MM.1S (cell line): ENCODE data around the gene TMEM43.

ENCODE experiments used
- DNase-seq: peaks from one replicate; pipeline ENCODE4 v3.0.0-alpha.2; 2015
- H2AFZ ChIP-seq: fragments of 300-600 bp; sonication (generic); 2 replicates; pipeline ENCODE4 v1.6.0; 2016; ENCODE audit warnings: antibody characterized with exemption, low read length
- H3F3A ChIP-seq: fragments of 300-600 bp; sonication (generic); 2 replicates; pipeline ENCODE4 v1.6.1; 2016; ENCODE audit warnings: mild to moderate bottlenecking, antibody characterized with exemption, low read length, moderate library complexity, mixed read lengths; ENCODE audit not compliant: insufficient read depth
- H3K27ac ChIP-seq: fragments of 300-600 bp; sonication (generic); 2 replicates; pipeline ENCODE4 v1.5.1; 2016; ENCODE audit warnings: mild to moderate bottlenecking, low read length
- H3K27me3 ChIP-seq: fragments of 300-600 bp; sonication (generic); replicated peaks from 2 replicates; pipeline ENCODE4 v1.6.0; 2016; ENCODE audit warnings: low read length; ENCODE audit not compliant: insufficient read depth
- H3K36me3 ChIP-seq: fragments of 300-600 bp; sonication (generic); replicated peaks from 2 replicates; pipeline ENCODE4 v1.6.1; 2016; ENCODE audit warnings: mild to moderate bottlenecking, low read length, mixed read lengths; ENCODE audit not compliant: insufficient read depth
- H3K4me1 ChIP-seq: fragments of 300-600 bp; sonication (generic); 2 replicates; pipeline ENCODE4 v1.6.1; 2016; ENCODE audit warnings: low read length, mixed read lengths
- H3K4me2 ChIP-seq: fragments of 300-600 bp; sonication (generic); 2 replicates; pipeline ENCODE4 v1.6.0; 2016; ENCODE audit warnings: low read depth, low read length
- H3K4me3 ChIP-seq: fragments of 300-600 bp; sonication (generic); 2 replicates; pipeline ENCODE4 v1.5.1; 2016; ENCODE audit warnings: low read length, mixed read lengths
- H3K79me2 ChIP-seq: fragments of 300-600 bp; sonication (generic); 2 replicates; pipeline ENCODE4 v1.6.1; 2016; ENCODE audit warnings: mixed run types, low read length, mixed read lengths
- H3K9ac ChIP-seq: fragments of 300-600 bp; sonication (generic); 2 replicates; pipeline ENCODE4 v1.6.1; 2016; ENCODE audit warnings: low read length, mixed read lengths
- H3K9me2 ChIP-seq: fragments of 300-600 bp; sonication (generic); replicated peaks from 2 replicates; pipeline ENCODE4 v1.6.1; 2016; ENCODE audit warnings: mild to moderate bottlenecking, low read length, mixed read lengths; ENCODE audit not compliant: insufficient read depth
- H3K9me3 ChIP-seq: fragments of 300-600 bp; sonication (generic); replicated peaks from 2 replicates; pipeline ENCODE4 v1.6.1; 2016; ENCODE audit warnings: mild to moderate bottlenecking, low read length, mixed read lengths; ENCODE audit not compliant: insufficient read depth
- H4K20me1 ChIP-seq: fragments of 300-600 bp; sonication (generic); 2 replicates; pipeline ENCODE4 v1.6.1; 2016; ENCODE audit warnings: mild to moderate bottlenecking, low read length, moderate library complexity, mixed read lengths; ENCODE audit not compliant: insufficient read depth
- CTCF ChIP-seq: fragments of 300-600 bp; sonication (generic); IDR thresholded peaks from 2 replicates; pipeline ENCODE4 v1.5.1; 2016; ENCODE audit warnings: antibody characterized with exemption, low read length, mixed read lengths
- EZH2 ChIP-seq: fragments of 300-600 bp; sonication (generic); optimal IDR thresholded peaks from 2 replicates; pipeline ENCODE3; 2017; ENCODE audit warnings: low read depth, mild to moderate bottlenecking, antibody characterized with exemption, low read length, mixed read lengths
- EZH2phosphoT487 ChIP-seq: fragments of 300-600 bp; sonication (generic); IDR thresholded peaks from 2 replicates; pipeline ENCODE4 v1.6.1; 2018; ENCODE audit warnings: antibody characterized with exemption, low read length

The TMEM43 gene

GRCh38 chr3:14124223-14124614 is 633 bp upstream of the TMEM43 start:
- Histone ChIP-seq H3K4me1 (peaks cover 56% of the 10 kb centered on the region), H3F3A (peaks cover 54% of the 10 kb centered on the region), H3K4me2 (peak overlapping the region; percentile 98), H3K27me3 (no peaks in the 10 kb centered on the region), H3K36me3 (peaks cover 15% of the 10 kb centered on the region), H3K79me2 (peaks cover 72% of the 10 kb centered on the region), H3K9ac (peak overlapping the region; percentile 96), H2AFZ (peak overlapping the region; percentile 32; the same call in 1 of the 2 replicates), H3K27ac (peak overlapping the region; percentile 99), H4K20me1 (no peaks in the 10 kb centered on the region), H3K4me3 (peak overlapping the region; percentile 98), H3K9me3 (no peaks in the 10 kb centered on the region), H3K9me2 (no peaks in the 10 kb centered on the region)
- DNase-seq = peak; percentile 84
- TF ChIP-seq EZH2 (no peak), EZH2phosphoT487 (no peak), CTCF (no peak)

- Histone ChIP-seq H3K9me3 (no peaks in the 10 kb centered on the region), H3F3A (peaks cover 50% of the 10 kb centered on the region), H3K9ac (peak overlapping the region; percentile 96), H3K4me1 (peaks cover 44% of the 10 kb centered on the region), H2AFZ (peak overlapping the region; percentile 82), H3K79me2 (peaks cover 65% of the 10 kb centered on the region), H3K4me3 (peak overlapping the region; percentile 98), H4K20me1 (no peaks in the 10 kb centered on the region), H3K27me3 (no peaks in the 10 kb centered on the region), H3K36me3 (peaks cover 19% of the 10 kb centered on the region), H3K9me2 (no peaks in the 10 kb centered on the region), H3K4me2 (peak overlapping the region; percentile 92), H3K27ac (peak overlapping the region; percentile 99)
- DNase-seq = peak; percentile 67
- TF ChIP-seq EZH2phosphoT487 = no peak
- no peak for TF ChIP-seq EZH2
- no peak; the same call in 1 of the 2 replicates for TF ChIP-seq CTCF
Measured at GRCh38 chr3:14125193-14126016, 553 bp downstream of the TMEM43 start.

GRCh38 chr3:14126017-14126886 is 1.4 kb downstream of the TMEM43 start:
- Histone ChIP-seq H3K79me2 (peaks cover 63% of the 10 kb centered on the region), H3K4me2 (peak overlapping the region; percentile 92), H3K36me3 (peaks cover 26% of the 10 kb centered on the region), H3K4me1 (peaks cover 35% of the 10 kb centered on the region), H3K4me3 (peak overlapping the region; percentile 98), H4K20me1 (no peaks in the 10 kb centered on the region), H3F3A (peaks cover 42% of the 10 kb centered on the region), H3K27ac (peak overlapping the region; percentile 99; the same call in 1 of the 2 replicates), H3K27me3 (no peaks in the 10 kb centered on the region), H3K9me3 (no peaks in the 10 kb centered on the region), H3K9ac (peak overlapping the region; percentile 96), H3K9me2 (no peaks in the 10 kb centered on the region), H2AFZ (no peak overlapping the region)
- no peak for DNase-seq
- TF ChIP-seq EZH2 (no peak), EZH2phosphoT487 (no peak), CTCF (no peak)
